Astrocyte (in vitro differentiated cells and primary cell): ENCODE data around the gene COL5A1. TPM values are rescaled to one million over a fixed set of nuclear protein-coding genes. Genes with fewer than 3 reads are reported as not detected.

ENCODE experiments used
- DNase-seq: peaks from one replicate; pipeline ENCODE4 v3.0.0-alpha.2; 2010; ENCODE audit warnings: low read depth
- FAIRE-seq: peaks from 2 replicates; lab custom pipeline; 2011; peaks lifted over from hg19 to GRCh38; lab: Jason Lieb, UNC
- H2AFZ ChIP-seq: 2 replicates; pipeline ENCODE4 v1.6.0; 2012; ENCODE audit warnings: low read depth, low read length, inconsistent platforms
- H3K27ac ChIP-seq: 2 replicates; pipeline ENCODE4 v1.5.1; 2011; ENCODE audit warnings: low read depth, low read length, inconsistent platforms
- H3K27me3 ChIP-seq: 2 replicates; pipeline ENCODE4 v1.6.0; 2011; ENCODE audit warnings: low read length, inconsistent platforms; ENCODE audit not compliant: insufficient read depth
- H3K36me3 ChIP-seq: 2 replicates; pipeline ENCODE4 v1.5.1; 2011; ENCODE audit warnings: low read length, inconsistent platforms; ENCODE audit not compliant: insufficient read depth
- H3K4me1 ChIP-seq: 2 replicates; pipeline ENCODE4 v1.5.1; 2011; ENCODE audit warnings: low read length, inconsistent platforms; ENCODE audit not compliant: insufficient read depth
- H3K4me2 ChIP-seq: 2 replicates; pipeline ENCODE4 v1.6.0; 2012; ENCODE audit warnings: low read length, inconsistent platforms
- H3K4me3 ChIP-seq: 2 replicates; pipeline ENCODE4 v1.5.1; 2011; ENCODE audit warnings: low read depth, mild to moderate bottlenecking, low read length, inconsistent platforms; ENCODE audit not compliant: insufficient read depth
- H3K79me2 ChIP-seq: 2 replicates; pipeline ENCODE4 v1.6.0; 2012; ENCODE audit warnings: mild to moderate bottlenecking, low read length, inconsistent platforms; ENCODE audit not compliant: insufficient read depth
- H3K9ac ChIP-seq: 2 replicates; pipeline ENCODE4 v1.6.0; 2012; ENCODE audit warnings: mild to moderate bottlenecking, low read length, inconsistent platforms
- H3K9me3 ChIP-seq: 2 replicates; pipeline ENCODE4 v1.5.1; 2012; ENCODE audit warnings: low read depth, mild to moderate bottlenecking, low read length, inconsistent platforms; ENCODE audit not compliant: insufficient read depth
- H4K20me1 ChIP-seq: 2 replicates; pipeline ENCODE4 v1.6.0; 2012; ENCODE audit warnings: low read length, inconsistent platforms; ENCODE audit not compliant: insufficient read depth
- H3K27ac Mint-ChIP-seq: one replicate; pipeline ENCODE4 v1.8.0; 2021; ENCODE audit warnings: mild to moderate bottlenecking, mixed read lengths; ENCODE audit not compliant: unreplicated experiment
- H3K27me3 Mint-ChIP-seq: one replicate; pipeline ENCODE4 v1.8.0; 2021; ENCODE audit warnings: low read depth, mixed read lengths; ENCODE audit not compliant: unreplicated experiment
- H3K36me3 Mint-ChIP-seq: one replicate; pipeline ENCODE4 v1.8.0; 2021; ENCODE audit warnings: low read depth, mixed read lengths; ENCODE audit not compliant: unreplicated experiment
- H3K4me1 Mint-ChIP-seq: one replicate; pipeline ENCODE4 v1.8.0; 2021; ENCODE audit warnings: low read depth, mixed read lengths; ENCODE audit not compliant: unreplicated experiment
- H3K4me3 Mint-ChIP-seq: one replicate; pipeline ENCODE4 v1.8.0; 2021; ENCODE audit warnings: mild to moderate bottlenecking, moderate library complexity, mixed read lengths; ENCODE audit not compliant: unreplicated experiment
- H3K9me3 Mint-ChIP-seq: one replicate; pipeline ENCODE4 v1.8.0; 2021; ENCODE audit warnings: mild to moderate bottlenecking, mixed read lengths; ENCODE audit not compliant: unreplicated experiment
- EZH2 ChIP-seq: IDR thresholded peaks from 2 replicates; pipeline ENCODE4 v1.6.1; 2012; ENCODE audit warnings: mild to moderate bottlenecking, low read length, inconsistent platforms; ENCODE audit not compliant: insufficient read depth
- total RNA-seq: library from RNA; stranded (reverse); gene quantifications from 2 replicates; pipeline ENCODE4 v1.2.1, GENCODE V29; 2021
- TF ChIP-seq, protein P1 (sequence below): IDR thresholded peaks from 2 replicates; pipeline ENCODE4 v1.5.1; 2011; ENCODE audit warnings: low read depth, mild to moderate bottlenecking, inconsistent platforms, low read length, moderate library complexity; ENCODE audit not compliant: insufficient read depth

The COL5A1 gene
- total RNA-seq, 1 donor from 2014 or later, result 1,055 TPM

DNA sequence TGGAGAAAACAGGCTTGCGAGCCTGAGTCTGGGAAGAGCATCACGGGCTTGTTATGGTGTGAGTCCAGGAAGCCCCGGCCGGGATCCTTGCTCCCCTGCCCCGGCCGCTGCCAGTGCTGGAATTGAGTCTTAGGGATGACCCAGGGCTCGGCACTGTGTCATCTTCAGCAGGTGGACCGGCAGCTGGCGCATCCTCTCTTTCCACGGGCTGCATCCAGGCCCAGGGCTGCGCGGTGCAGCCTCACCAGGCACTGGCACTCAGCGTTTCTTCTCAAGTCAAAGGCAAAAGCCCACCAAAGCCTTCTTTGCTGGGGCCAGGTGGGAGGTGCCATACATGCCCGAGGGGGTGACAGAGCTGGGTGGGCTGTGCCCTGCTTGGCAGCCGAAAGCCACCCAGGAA lies 46.6 kb downstream of the COL5A1 start:
- Histone ChIP-seq H3K27ac (no peak overlapping the region), H3K9ac (no peak overlapping the region), H3K4me3 (no peak overlapping the region), H3K36me3 (peaks cover 35% of the 10 kb centered on the region), H3K4me1 (peaks cover 23% of the 10 kb centered on the region), H3K4me2 (no peak overlapping the region), H3K27me3 (no peaks in the 10 kb centered on the region), H2AFZ (no peak overlapping the region), H4K20me1 (peaks cover 100% of the 10 kb centered on the region), H3K9me3 (peaks cover 6% of the 10 kb centered on the region), H3K79me2 (peaks cover 99% of the 10 kb centered on the region)
- TF ChIP-seq EZH2, result no peak
- TF ChIP-seq, protein P1, sequence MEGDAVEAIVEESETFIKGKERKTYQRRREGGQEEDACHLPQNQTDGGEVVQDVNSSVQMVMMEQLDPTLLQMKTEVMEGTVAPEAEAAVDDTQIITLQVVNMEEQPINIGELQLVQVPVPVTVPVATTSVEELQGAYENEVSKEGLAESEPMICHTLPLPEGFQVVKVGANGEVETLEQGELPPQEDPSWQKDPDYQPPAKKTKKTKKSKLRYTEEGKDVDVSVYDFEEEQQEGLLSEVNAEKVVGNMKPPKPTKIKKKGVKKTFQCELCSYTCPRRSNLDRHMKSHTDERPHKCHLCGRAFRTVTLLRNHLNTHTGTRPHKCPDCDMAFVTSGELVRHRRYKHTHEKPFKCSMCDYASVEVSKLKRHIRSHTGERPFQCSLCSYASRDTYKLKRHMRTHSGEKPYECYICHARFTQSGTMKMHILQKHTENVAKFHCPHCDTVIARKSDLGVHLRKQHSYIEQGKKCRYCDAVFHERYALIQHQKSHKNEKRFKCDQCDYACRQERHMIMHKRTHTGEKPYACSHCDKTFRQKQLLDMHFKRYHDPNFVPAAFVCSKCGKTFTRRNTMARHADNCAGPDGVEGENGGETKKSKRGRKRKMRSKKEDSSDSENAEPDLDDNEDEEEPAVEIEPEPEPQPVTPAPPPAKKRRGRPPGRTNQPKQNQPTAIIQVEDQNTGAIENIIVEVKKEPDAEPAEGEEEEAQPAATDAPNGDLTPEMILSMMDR, result no peak
- FAIRE-seq (no peak), DNase-seq (no peak)
- Mint-ChIP-seq H3K4me3 (no peak overlapping the region), H3K36me3 (peaks cover 35% of the 10 kb centered on the region), H3K4me1 (peaks cover 25% of the 10 kb centered on the region), H3K27ac (no peak overlapping the region), H3K27me3 (no peaks in the 10 kb centered on the region), H3K9me3 (peaks cover 3% of the 10 kb centered on the region)

GRCh38 chr9:134688661-134689320 lies 47.2 kb downstream of the COL5A1 start:
- Histone ChIP-seq H4K20me1 (peaks cover 100% of the 10 kb centered on the region), H3K27me3 (no peaks in the 10 kb centered on the region), H3K4me3 (no peak overlapping the region), H3K4me2 (no peak overlapping the region), H3K9ac (peak overlapping the region; percentile 20), H3K27ac (no peak overlapping the region), H3K4me1 (peaks cover 23% of the 10 kb centered on the region), H3K9me3 (peaks cover 6% of the 10 kb centered on the region), H3K36me3 (peaks cover 38% of the 10 kb centered on the region), H2AFZ (no peak overlapping the region), H3K79me2 (peaks cover 99% of the 10 kb centered on the region)
- Mint-ChIP-seq H3K9me3 (peaks cover 3% of the 10 kb centered on the region), H3K27ac (no peak overlapping the region), H3K36me3 (peaks cover 36% of the 10 kb centered on the region), H3K4me3 (no peak overlapping the region), H3K4me1 (peaks cover 24% of the 10 kb centered on the region), H3K27me3 (no peaks in the 10 kb centered on the region)
- TF ChIP-seq, protein P1, result no peak
- TF ChIP-seq EZH2, result no peak
- FAIRE-seq, result no peak
- DNase-seq, result no peak
